SK-N-SH treated with all-trans-retinoic acid at 6 μM for 48 hours (cell line): Measurements from ENCODE around the gene CLDN15.

Experiments
- ATAC-seq: fragments of 200-7000 bp; cut with Tn5 transposase; 3 replicates; pipeline ENCODE4 v1.9.1; 2020; ENCODE audit warnings: mild to moderate bottlenecking, moderate library complexity
- ARNTL ChIP-seq: fragments of 450-650 bp; formaldehyde crosslinking; IDR thresholded peaks from 2 replicates; pipeline ENCODE4 v1.5.0; 2020; ENCODE audit warnings: low read depth, mild to moderate bottlenecking, moderate library complexity, borderline replicate concordance
- BACH2 ChIP-seq: fragments of 250-450 bp; sonication (Bioruptor Pico); IDR thresholded peaks from 2 replicates; pipeline ENCODE4 v1.9.0; 2021; ENCODE audit warnings: mild to moderate bottlenecking, borderline replicate concordance
- CREB5 ChIP-seq: fragments of 250-450 bp; sonication (Bioruptor Pico); IDR thresholded peaks from 2 replicates; pipeline ENCODE4 v1.5.1; 2020; ENCODE audit warnings: low read depth, mild to moderate bottlenecking, moderate library complexity
- CSDC2 ChIP-seq: fragments of 250-450 bp; sonication (Bioruptor Pico); IDR thresholded peaks from 2 replicates; pipeline ENCODE4 v1.5.0; 2020; ENCODE audit warnings: mild to moderate bottlenecking, moderate library complexity
- PPARA ChIP-seq: fragments of 250-450 bp; sonication (Bioruptor Pico); IDR thresholded peaks from 2 replicates; pipeline ENCODE4 v1.5.0; 2020; ENCODE audit warnings: mild to moderate bottlenecking, borderline replicate concordance
- RARB ChIP-seq: fragments of 250-450 bp; sonication (Bioruptor Pico); IDR thresholded peaks from 2 replicates; pipeline ENCODE4 v1.8.0; 2021; ENCODE audit warnings: mild to moderate bottlenecking, moderate library complexity
- SNAI2 ChIP-seq: fragments of 250-450 bp; sonication (Bioruptor Pico); IDR thresholded peaks from 2 replicates; pipeline ENCODE4 v1.5.0; 2020; ENCODE audit warnings: mild to moderate bottlenecking, moderate library complexity
- TCF4 ChIP-seq: fragments of 250-450 bp; sonication (Bioruptor Pico); IDR thresholded peaks from 2 replicates; pipeline ENCODE4 v1.8.0; 2021; ENCODE audit warnings: mild to moderate bottlenecking, moderate library complexity, borderline replicate concordance
- TOX ChIP-seq: fragments of 250-450 bp; sonication (Bioruptor Pico); IDR thresholded peaks from 2 replicates; pipeline ENCODE4 v1.8.0; 2021; ENCODE audit warnings: mild to moderate bottlenecking, moderate library complexity, borderline replicate concordance
- TSHZ2 ChIP-seq: fragments of 250-450 bp; sonication (Bioruptor Pico); IDR thresholded peaks from 2 replicates; pipeline ENCODE4 v1.5.0; 2020; ENCODE audit warnings: mild to moderate bottlenecking, moderate library complexity
- ZC3H10 ChIP-seq: fragments of 250-450 bp; sonication (Bioruptor Pico); IDR thresholded peaks from 2 replicates; pipeline ENCODE4 v1.5.1; 2021; ENCODE audit warnings: mild to moderate bottlenecking, moderate library complexity
- ZFP3 ChIP-seq: fragments of 250-450 bp; sonication (Bioruptor Pico); IDR thresholded peaks from 2 replicates; pipeline ENCODE4 v1.5.0; 2020; ENCODE audit warnings: mild to moderate bottlenecking, moderate library complexity
- ZFP30 ChIP-seq: fragments of 450-650 bp; formaldehyde crosslinking; IDR thresholded peaks from 2 replicates; pipeline ENCODE4 v1.5.0; 2022; ENCODE audit warnings: mild to moderate bottlenecking, moderate library complexity
- ZNF70 ChIP-seq: fragments of 450-650 bp; formaldehyde crosslinking; IDR thresholded peaks from 2 replicates; pipeline ENCODE4 v1.5.0; 2020; ENCODE audit warnings: mild to moderate bottlenecking, moderate library complexity
- TF ChIP-seq, protein P1 (sequence below): fragments of 250-450 bp; sonication (Bioruptor Pico); IDR thresholded peaks from 2 replicates; pipeline ENCODE4 v1.8.0; 2021; ENCODE audit warnings: low read depth, mild to moderate bottlenecking, moderate library complexity, borderline replicate concordance
- TF ChIP-seq, protein P2 (sequence below): fragments of 250-450 bp; sonication (Bioruptor Pico); IDR thresholded peaks from 2 replicates; pipeline ENCODE4 v1.8.0; 2020; ENCODE audit warnings: mild to moderate bottlenecking, moderate library complexity, borderline replicate concordance

CLDN15 gene

DNA sequence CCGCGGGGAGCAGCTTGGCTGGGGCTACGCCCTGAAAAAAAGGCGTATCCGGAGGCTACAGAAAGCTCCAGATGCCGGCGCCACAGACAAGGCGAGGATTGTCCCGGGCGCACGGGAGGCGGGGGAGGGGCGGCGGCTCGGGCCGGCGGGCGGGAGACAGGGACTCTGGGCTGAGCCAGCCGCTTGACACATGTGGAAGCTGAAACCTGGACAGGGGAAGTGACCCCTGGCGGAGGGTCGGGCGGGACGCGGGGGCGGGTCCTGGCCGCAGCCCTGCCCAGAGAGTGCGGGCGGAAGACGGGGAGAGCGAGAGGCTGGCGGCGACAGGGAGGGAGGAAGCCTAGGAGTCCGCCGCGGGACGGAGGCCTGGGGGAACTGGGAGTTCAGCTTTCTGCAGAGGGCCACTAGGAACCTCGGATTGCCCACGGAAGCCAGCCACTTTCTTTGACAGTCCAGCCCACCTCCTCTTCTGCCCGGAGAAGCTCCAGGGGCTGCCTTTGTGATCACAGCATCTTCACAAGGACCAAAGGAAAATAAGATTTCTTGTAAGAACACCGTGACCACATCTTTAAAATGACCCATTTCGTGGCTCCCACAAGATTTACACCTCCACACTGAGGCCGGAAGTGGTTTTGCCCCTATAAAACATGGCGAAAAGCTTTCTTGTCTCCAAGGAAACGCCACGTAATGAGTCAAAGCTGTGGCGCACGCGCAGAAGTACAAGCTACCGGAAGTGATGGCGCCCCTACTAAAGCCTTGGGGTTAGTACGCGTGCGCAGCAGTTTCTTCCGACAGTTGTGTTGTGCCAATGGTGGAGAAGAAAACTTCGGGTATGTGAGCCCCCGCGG lies 20.0 kb downstream of the CLDN15 start, which contains the start of the genes PLOD3 and ZNHIT1 (continued):
- TF ChIP-seq ARNTL (CRISPR knock-in tag), result no peak
- TF ChIP-seq ZFP3 (CRISPR knock-in tag), result peak; percentile 93
- TF ChIP-seq RARB (CRISPR knock-in tag), result no peak
- TF ChIP-seq TCF4 (CRISPR knock-in tag), result peak; percentile 33; the same call in 1 of the 2 replicates
- TF ChIP-seq, protein P1, sequence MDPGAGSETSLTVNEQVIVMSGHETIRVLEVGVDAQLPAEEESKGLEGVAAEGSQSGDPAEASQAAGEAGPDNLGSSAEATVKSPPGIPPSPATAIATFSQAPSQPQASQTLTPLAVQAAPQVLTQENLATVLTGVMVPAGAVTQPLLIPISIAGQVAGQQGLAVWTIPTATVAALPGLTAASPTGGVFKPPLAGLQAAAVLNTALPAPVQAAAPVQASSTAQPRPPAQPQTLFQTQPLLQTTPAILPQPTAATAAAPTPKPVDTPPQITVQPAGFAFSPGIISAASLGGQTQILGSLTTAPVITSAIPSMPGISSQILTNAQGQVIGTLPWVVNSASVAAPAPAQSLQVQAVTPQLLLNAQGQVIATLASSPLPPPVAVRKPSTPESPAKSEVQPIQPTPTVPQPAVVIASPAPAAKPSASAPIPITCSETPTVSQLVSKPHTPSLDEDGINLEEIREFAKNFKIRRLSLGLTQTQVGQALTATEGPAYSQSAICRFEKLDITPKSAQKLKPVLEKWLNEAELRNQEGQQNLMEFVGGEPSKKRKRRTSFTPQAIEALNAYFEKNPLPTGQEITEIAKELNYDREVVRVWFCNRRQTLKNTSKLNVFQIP (CRISPR knock-in tag), result no peak

- TF ChIP-seq TCF4 (CRISPR knock-in tag), result no peak
- TF ChIP-seq ZNF70 (CRISPR knock-in tag), result no peak
- TF ChIP-seq BACH2 (CRISPR knock-in tag), result no peak
- TF ChIP-seq TOX (CRISPR knock-in tag), result no peak
- no peak for TF ChIP-seq CSDC2 (CRISPR knock-in tag)
- TF ChIP-seq ZFP30 (CRISPR knock-in tag), result no peak
- no peak for ATAC-seq
Observed at GRCh38 chr7:101216860-101217387, 20.7 kb downstream of the CLDN15 start.

GRCh38 chr7:101216001-101216859 lies 21.4 kb downstream of the CLDN15 start:
- no peak for TF ChIP-seq CSDC2 (CRISPR knock-in tag)
- TF ChIP-seq, all 23 proteins: peak for 0
- peak; percentile 31 for ATAC-seq

- no peak for ATAC-seq
- TF ChIP-seq ZFP30 (CRISPR knock-in tag) (no peak), PPARA (CRISPR knock-in tag) (no peak), SNAI2 (CRISPR knock-in tag) (no peak), ZC3H10 (CRISPR knock-in tag) (no peak), BACH2 (CRISPR knock-in tag) (no peak), RARB (CRISPR knock-in tag) (no peak), CSDC2 (CRISPR knock-in tag) (no peak), CREB5 (CRISPR knock-in tag) (no peak), TCF4 (CRISPR knock-in tag) (no peak), TOX (CRISPR knock-in tag) (no peak), TSHZ2 (CRISPR knock-in tag) (no peak)
- TF ChIP-seq, protein P2, sequence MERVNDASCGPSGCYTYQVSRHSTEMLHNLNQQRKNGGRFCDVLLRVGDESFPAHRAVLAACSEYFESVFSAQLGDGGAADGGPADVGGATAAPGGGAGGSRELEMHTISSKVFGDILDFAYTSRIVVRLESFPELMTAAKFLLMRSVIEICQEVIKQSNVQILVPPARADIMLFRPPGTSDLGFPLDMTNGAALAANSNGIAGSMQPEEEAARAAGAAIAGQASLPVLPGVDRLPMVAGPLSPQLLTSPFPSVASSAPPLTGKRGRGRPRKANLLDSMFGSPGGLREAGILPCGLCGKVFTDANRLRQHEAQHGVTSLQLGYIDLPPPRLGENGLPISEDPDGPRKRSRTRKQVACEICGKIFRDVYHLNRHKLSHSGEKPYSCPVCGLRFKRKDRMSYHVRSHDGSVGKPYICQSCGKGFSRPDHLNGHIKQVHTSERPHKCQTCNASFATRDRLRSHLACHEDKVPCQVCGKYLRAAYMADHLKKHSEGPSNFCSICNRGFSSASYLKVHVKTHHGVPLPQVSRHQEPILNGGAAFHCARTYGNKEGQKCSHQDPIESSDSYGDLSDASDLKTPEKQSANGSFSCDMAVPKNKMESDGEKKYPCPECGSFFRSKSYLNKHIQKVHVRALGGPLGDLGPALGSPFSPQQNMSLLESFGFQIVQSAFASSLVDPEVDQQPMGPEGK (CRISPR knock-in tag), result no peak
Observed at GRCh38 chr7:101212014-101212413, 25.6 kb downstream of the CLDN15 start.
